A549 (cell line): ENCODE measurements around the gene ZNF441. TPM values are rescaled to one million over a fixed set of nuclear protein-coding genes. Genes with fewer than 3 reads are reported as not detected.

Experiments used
- ATAC-seq, 2 experiments: fragments of 200-7000 bp in 1 of 2; fragments of >200 bp in 1 of 2; cut with Nextera tagmentation in 1 of 2; cut with Tn5 transposase in 1 of 2; 3 replicates each; pipeline versions ENCODE4 v1.8.0 to v1.9.1; 2018 to 2020; ENCODE audit warnings: mild to moderate bottlenecking in 1 of 2, moderate library complexity in 1 of 2
- CTCF ChIA-PET: fragments of 300-600 bp; sonication (Branson Sonifier 250); formaldehyde crosslinking; extraction: SDS; loops from one replicate; lab custom pipeline; 2021; ENCODE audit warnings: antibody characterized with exemption, inconsistent platforms; lab: Yijun Ruan, JAX
- POLR2A ChIA-PET: fragments of 350-600 bp; formaldehyde crosslinking; extraction: SDS; loops from one replicate; lab custom pipeline; 2021; ENCODE audit warnings: antibody characterized with exemption, inconsistent platforms; lab: Yijun Ruan, JAX
- DNase-seq, 2 experiments: peaks; one replicate each; pipeline versions ENCODE4 v3.0.0 to v3.0.0-alpha.2; 2011 to 2016; ENCODE audit warnings: low read depth in 1 of 2, low spot score in 1 of 2
- FAIRE-seq: peaks from 2 replicates; lab custom pipeline; 2011; peaks lifted over from hg19 to GRCh38; lab: Jason Lieb, UNC
- H3K27ac ChIP-seq, 2 experiments: fragments of >200 bp; sonication (Bioruptor Twin); formaldehyde crosslinking; 3 replicates each; pipeline ENCODE4 v1.5.1; 2016 to 2017
- H3K4me1 ChIP-seq: fragments of >200 bp; sonication (Bioruptor Twin); formaldehyde crosslinking; 3 replicates; pipeline ENCODE4 v1.6.1; 2016
- H3K4me2 ChIP-seq: fragments of >200 bp; sonication (Bioruptor Twin); formaldehyde crosslinking; 3 replicates; pipeline ENCODE4 v1.6.1; 2016
- H3K4me3 ChIP-seq: fragments of >200 bp; sonication (Bioruptor Twin); formaldehyde crosslinking; 3 replicates; pipeline ENCODE4 v1.5.1; 2016
- H3K9me3 ChIP-seq: fragments of >200 bp; sonication (Bioruptor Twin); formaldehyde crosslinking; 3 replicates; pipeline ENCODE4 v1.6.1; 2016
- CBX2 ChIP-seq: fragments of 200-600 bp; sonication (generic); IDR thresholded peaks from 2 replicates; pipeline ENCODE4 v1.6.1; 2016; ENCODE audit warnings: low read depth, mild to moderate bottlenecking, borderline replicate concordance
- CHD2 ChIP-seq: fragments of 150-350 bp; IDR thresholded peaks from 2 replicates; pipeline ENCODE4 v1.6.1; 2014; ENCODE audit warnings: low read length; ENCODE audit not compliant: partially characterized antibody
- EHMT2 ChIP-seq: fragments of 200-600 bp; sonication (generic); IDR thresholded peaks from 2 replicates; pipeline ENCODE4 v1.6.1; 2016; ENCODE audit warnings: antibody characterized with exemption, low read depth, mild to moderate bottlenecking, moderate library complexity
- EP300 ChIP-seq, 2 experiments: fragments of >200 bp; sonication (Bioruptor Twin); formaldehyde crosslinking; IDR thresholded peaks; 2 replicates in 1 of 2; 3 replicates in 1 of 2; pipeline ENCODE4 v1.6.1; 2016 to 2017
- ESRRA ChIP-seq: fragments of 150-350 bp; IDR thresholded peaks from 2 replicates; pipeline ENCODE4 v1.6.1; 2014; ENCODE audit warnings: mild to moderate bottlenecking, low read length, borderline replicate concordance
- FOXS1 ChIP-seq: fragments of 250-450 bp; sonication (Bioruptor Pico); IDR thresholded peaks from 2 replicates; pipeline ENCODE4 v1.5.0; 2020; ENCODE audit warnings: mild to moderate bottlenecking, moderate library complexity
- GATA3 ChIP-seq: IDR thresholded peaks from 2 replicates; pipeline ENCODE4 v1.6.1; 2012; ENCODE audit warnings: borderline replicate concordance
- HDAC2 ChIP-seq: fragments of 200-600 bp; sonication (generic); IDR thresholded peaks from 2 replicates; pipeline ENCODE4 v1.6.1; 2016
- KDM1A ChIP-seq: fragments of 200-600 bp; sonication (generic); IDR thresholded peaks from 2 replicates; pipeline ENCODE4 v1.6.1; 2016; ENCODE audit warnings: low read depth, mild to moderate bottlenecking
- NR3C1 ChIP-seq: fragments of >200 bp; sonication (Bioruptor Twin); formaldehyde crosslinking; IDR thresholded peaks from 3 replicates; pipeline ENCODE4 v1.6.1; 2017
- RARB ChIP-seq: fragments of 250-450 bp; sonication (Bioruptor Pico); IDR thresholded peaks from 2 replicates; pipeline ENCODE4 v1.8.0; 2021; ENCODE audit warnings: mild to moderate bottlenecking, moderate library complexity
- RFX5 ChIP-seq: fragments of 450-650 bp; IDR thresholded peaks from 2 replicates; pipeline ENCODE4 v1.7.1; 2014; ENCODE audit warnings: antibody characterized with exemption, mild to moderate bottlenecking, moderate library complexity
- RNF2 ChIP-seq: fragments of 200-600 bp; sonication (generic); IDR thresholded peaks from 2 replicates; pipeline ENCODE4 v1.6.1; 2016; ENCODE audit warnings: low read depth, mild to moderate bottlenecking, antibody characterized with exemption, moderate library complexity, borderline replicate concordance
- SMC3 ChIP-seq: fragments of >200 bp; sonication (Bioruptor Twin); formaldehyde crosslinking; IDR thresholded peaks from 3 replicates; pipeline ENCODE4 v1.6.1; 2018; ENCODE audit warnings: inconsistent platforms
- TFCP2L1 ChIP-seq: fragments of 250-450 bp; sonication (Bioruptor Pico); IDR thresholded peaks from 2 replicates; pipeline ENCODE4 v1.5.0; 2021; ENCODE audit warnings: mild to moderate bottlenecking
- ZC3H11A ChIP-seq: fragments of 450-650 bp; IDR thresholded peaks from 2 replicates; pipeline ENCODE4 v1.6.1; 2014; ENCODE audit warnings: antibody characterized with exemption, mild to moderate bottlenecking
- ZFP36 ChIP-seq: fragments of 450-650 bp; IDR thresholded peaks from 2 replicates; pipeline ENCODE4 v1.6.1; 2014; ENCODE audit warnings: borderline replicate concordance; ENCODE audit not compliant: partially characterized antibody
- ZNF302 ChIP-seq: fragments of 250-450 bp; sonication (Bioruptor Pico); IDR thresholded peaks from 2 replicates; pipeline ENCODE4 v1.9.0; 2021; ENCODE audit warnings: inconsistent platforms, mild to moderate bottlenecking, moderate library complexity
- WGBS: methylation state at CpG from one replicate; pipeline ENCODE4 v1.1.6; 2017; ENCODE audit errors: missing lambda C conversion rate; 5-methylcytosine and 5-hydroxymethylcytosine counted together
- polyA minus RNA-seq: library from RNA; depleted of rRNA, polyadenylated mRNA; stranded (reverse); fragments of >200 nt; gene quantifications from 2 replicates; pipeline ENCODE4 v1.2.3, GENCODE V29; 2011; rRNA and poly(A)+ RNA removed
- polyA plus RNA-seq, 4 experiments: library from polyadenylated mRNA; depleted of rRNA in 3 of 4; stranded (reverse); fragments of >200 nt; fragmentation: RNase III in 1 of 4; extraction: RNeasy Plus Mini Kit Qiagen cat#74134 plus additional on column Dnase treatment in 1 of 4; gene quantifications; 2 replicates in 3 of 4; 3 replicates in 1 of 4; pipeline ENCODE4 v1.2.3, GENCODE V29; 2011 to 2017
- TF ChIP-seq, protein P1 (sequence below): fragments of 200-600 bp; sonication (generic); IDR thresholded peaks from 2 replicates; pipeline ENCODE4 v1.6.1; 2016; ENCODE audit warnings: antibody characterized with exemption, mild to moderate bottlenecking, moderate library complexity
- TF ChIP-seq, protein P2 (sequence below): fragments of 450-650 bp; IDR thresholded peaks from 2 replicates; pipeline ENCODE4 v1.6.1; 2014; ENCODE audit warnings: antibody characterized with exemption
- TF ChIP-seq, protein P3 (sequence below): fragments of 150-350 bp; IDR thresholded peaks from 2 replicates; pipeline ENCODE4 v1.6.1; 2014; ENCODE audit warnings: low read depth, mild to moderate bottlenecking, low read length
- TF ChIP-seq, protein P4 (sequence below): fragments of 250-450 bp; sonication (Bioruptor Pico); IDR thresholded peaks from 2 replicates; pipeline ENCODE4 v1.5.0; 2020; ENCODE audit warnings: low read depth, mild to moderate bottlenecking, moderate library complexity

The ZNF441 gene
- polyA plus RNA-seq (2011; rRNA removed) (0.01 TPM in 1 of 2 replicates, not detected in the other), polyA plus RNA-seq (2017; fragmentation: RNase III; extraction: RNeasy Plus Mini Kit Qiagen cat#74134 plus additional on column Dnase treatment) (0.01 TPM in 1 of 3 replicates, not detected in the others), polyA minus RNA-seq (not detected in 2 replicates)
- not detected in 2 replicates for polyA plus RNA-seq (2012; cell fraction: cytosol; rRNA removed)
- 0.01 TPM in 1 of 2 replicates, not detected in the other for polyA plus RNA-seq (2012; cell fraction: nucleus; rRNA removed)

DNA sequence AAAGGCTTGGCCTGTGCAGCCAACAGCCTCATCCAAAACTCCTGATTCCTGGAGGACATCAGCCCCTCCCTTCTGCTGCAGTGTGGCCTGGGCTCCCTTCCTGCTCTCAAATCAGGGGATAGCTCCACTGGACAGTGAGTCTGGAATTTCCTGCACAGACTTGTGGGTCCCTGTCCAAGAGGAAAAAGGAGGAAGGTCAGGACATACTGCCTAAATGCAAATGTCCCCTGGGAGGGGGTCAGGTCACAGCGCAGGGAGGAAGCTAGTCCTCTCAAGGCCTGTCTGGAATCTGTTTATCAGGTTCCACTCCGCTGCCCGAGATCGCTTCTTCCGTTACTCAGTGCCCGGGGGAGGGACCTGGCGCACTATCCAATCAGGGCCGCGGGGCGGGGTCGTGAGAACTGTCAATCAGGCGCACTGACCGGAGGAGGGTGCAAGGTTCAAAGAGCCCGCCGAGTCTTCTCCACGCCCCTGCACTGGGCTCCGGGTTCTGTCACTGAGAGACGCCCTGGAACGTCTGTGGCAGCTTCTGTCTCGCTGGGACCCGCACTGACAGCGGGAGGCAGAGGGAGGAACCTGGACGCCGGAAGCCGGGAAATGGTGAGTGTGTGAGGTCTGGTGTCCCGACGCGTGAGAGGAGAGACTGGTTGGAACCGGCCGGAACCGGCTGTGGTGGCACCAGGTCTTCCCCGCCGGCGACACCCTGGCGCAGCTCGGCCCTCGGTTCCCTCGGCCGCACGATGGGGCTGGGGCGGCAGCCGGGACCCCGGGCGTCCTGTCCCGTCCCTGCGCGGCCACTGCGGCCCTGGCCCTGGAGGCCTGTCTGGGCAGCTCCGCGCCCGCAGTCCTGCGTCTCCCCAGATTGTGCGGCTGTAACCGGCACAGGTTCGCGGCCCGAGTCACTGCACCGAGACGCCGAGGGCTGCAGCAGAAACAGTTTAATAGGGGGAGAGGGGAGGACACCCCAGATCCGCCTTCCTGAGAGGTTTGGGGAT, at the start of gene ZNF441:
Gene ZNF441, plus strand, starts transcription at position 404 of the 995 bp plus-strand sequence. Its CDS starts 194 bp downstream, at position 598.
- FAIRE-seq (no peak), ATAC-seq (no peak; a peak in 1 of 6 replicates)

DNA sequence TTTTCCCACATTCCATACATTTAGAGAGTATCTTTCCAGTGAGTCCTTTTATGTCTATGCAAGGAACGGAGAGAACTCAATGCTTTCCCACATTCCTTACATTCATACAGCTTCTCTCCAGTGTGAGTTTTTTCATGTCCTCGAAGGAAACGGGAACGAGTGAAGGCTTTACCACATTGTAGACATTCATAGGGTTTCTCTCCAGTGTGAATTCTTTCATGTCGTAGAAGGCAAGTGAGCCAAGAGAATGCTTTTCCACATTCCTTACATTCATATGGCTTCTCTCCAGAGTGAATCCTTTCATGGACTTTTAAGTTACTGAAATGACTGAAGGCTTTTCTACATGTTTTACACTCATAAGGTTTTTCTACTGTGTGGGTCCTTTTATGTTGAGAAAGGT, 45.1 kb upstream of the ZNF441 start:
- Histone ChIP-seq H3K4me2 (no peak overlapping the region), H3K27ac (no peak overlapping the region), H3K4me1 (no peaks in the 10 kb centered on the region), H3K9me3 (peaks cover 68% of the 10 kb centered on the region), H3K4me3 (no peak overlapping the region)
- no peak for FAIRE-seq
- no peak for DNase-seq
- ChIA-PET POLR2A (no interaction called here), CTCF (no interaction called here)
- WGBS, result 91% methylated on average over 5 of the region's 5 CpGs
- no peak for ATAC-seq
- TF ChIP-seq ZNF302 (CRISPR knock-in tag), result no peak

More for the DNA sequence above, at the start of gene ZNF441:
- 7% methylated on average over 13 of the region's 61 CpGs for WGBS
- H3K27ac ChIP-seq, result no peak within 1 kb of the TSS
- CTCF ChIA-PET, result no interaction called here
- DNase-seq, result peak in 1 of 2 experiments; percentile 1
- no peaks in the 10 kb centered on the region; the same call in 2 of the 3 replicates for H3K9me3 ChIP-seq
- H3K4me3 ChIP-seq, result no peak within 1 kb of the TSS
- no peaks in the 10 kb centered on the region for H3K4me1 ChIP-seq
- POLR2A ChIA-PET, result no interaction called here
- H3K4me2 ChIP-seq, result 0 out of 3 replicates have a peak within 1 kb of the TSS, but pooled peaks have one; percentile 12
- TF ChIP-seq, protein P1, sequence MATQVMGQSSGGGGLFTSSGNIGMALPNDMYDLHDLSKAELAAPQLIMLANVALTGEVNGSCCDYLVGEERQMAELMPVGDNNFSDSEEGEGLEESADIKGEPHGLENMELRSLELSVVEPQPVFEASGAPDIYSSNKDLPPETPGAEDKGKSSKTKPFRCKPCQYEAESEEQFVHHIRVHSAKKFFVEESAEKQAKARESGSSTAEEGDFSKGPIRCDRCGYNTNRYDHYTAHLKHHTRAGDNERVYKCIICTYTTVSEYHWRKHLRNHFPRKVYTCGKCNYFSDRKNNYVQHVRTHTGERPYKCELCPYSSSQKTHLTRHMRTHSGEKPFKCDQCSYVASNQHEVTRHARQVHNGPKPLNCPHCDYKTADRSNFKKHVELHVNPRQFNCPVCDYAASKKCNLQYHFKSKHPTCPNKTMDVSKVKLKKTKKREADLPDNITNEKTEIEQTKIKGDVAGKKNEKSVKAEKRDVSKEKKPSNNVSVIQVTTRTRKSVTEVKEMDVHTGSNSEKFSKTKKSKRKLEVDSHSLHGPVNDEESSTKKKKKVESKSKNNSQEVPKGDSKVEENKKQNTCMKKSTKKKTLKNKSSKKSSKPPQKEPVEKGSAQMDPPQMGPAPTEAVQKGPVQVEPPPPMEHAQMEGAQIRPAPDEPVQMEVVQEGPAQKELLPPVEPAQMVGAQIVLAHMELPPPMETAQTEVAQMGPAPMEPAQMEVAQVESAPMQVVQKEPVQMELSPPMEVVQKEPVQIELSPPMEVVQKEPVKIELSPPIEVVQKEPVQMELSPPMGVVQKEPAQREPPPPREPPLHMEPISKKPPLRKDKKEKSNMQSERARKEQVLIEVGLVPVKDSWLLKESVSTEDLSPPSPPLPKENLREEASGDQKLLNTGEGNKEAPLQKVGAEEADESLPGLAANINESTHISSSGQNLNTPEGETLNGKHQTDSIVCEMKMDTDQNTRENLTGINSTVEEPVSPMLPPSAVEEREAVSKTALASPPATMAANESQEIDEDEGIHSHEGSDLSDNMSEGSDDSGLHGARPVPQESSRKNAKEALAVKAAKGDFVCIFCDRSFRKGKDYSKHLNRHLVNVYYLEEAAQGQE, result no peak

DNA sequence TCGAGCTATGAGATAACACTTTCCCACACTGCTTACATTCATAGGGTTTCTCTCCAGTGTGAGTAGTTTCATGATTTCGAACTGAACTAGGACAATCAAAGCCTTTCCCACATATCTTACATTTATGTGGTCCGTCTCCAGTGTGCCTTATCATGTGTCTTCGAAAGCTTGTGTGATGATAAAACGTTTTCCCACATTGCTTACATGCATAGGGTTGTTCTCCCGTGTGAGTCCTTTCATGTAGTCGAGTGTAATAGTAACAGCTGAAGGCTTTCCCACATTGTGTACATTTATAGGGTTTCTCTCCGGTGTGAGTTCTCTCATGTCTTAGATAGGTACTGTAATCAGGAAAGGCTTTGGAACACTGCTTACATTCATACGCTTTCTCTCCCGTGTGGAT, 44.4 kb upstream of the ZNF441 start:
- FAIRE-seq, result no peak
- 84% methylated on average over 10 of the region's 10 CpGs for WGBS
- H3K4me3 ChIP-seq, result no peak overlapping the region

DNA sequence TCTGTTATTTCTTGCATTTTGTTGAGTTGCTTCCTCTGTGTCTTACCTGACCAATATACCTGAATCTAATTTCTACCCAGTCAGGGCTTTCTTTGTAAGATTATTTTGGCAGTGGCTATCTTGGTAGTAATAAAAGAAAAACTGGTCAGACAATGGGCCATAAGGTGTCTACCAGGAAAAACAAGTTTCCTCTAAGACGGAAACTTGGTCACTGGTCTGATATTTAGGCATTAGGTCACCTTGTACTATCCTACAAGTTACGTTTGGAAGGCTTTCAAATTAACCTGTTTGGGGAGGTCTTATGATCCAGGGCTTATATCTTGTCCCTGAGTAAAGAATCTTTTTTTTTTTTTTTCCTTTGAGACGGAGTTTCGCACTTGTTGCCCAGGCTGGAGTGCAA, 37.2 kb upstream of the ZNF441 start:
- no peak for FAIRE-seq
- POLR2A ChIA-PET, result no interaction called here
- Histone ChIP-seq H3K4me2 (no peak overlapping the region), H3K4me1 (no peaks in the 10 kb centered on the region), H3K9me3 (peaks cover 34% of the 10 kb centered on the region), H3K4me3 (no peak overlapping the region), H3K27ac (no peak overlapping the region)
- no peak for ATAC-seq
- WGBS, result 96% methylated on average over 3 of the region's 4 CpGs
- no peak for TF ChIP-seq RNF2
- TF ChIP-seq, protein P2, sequence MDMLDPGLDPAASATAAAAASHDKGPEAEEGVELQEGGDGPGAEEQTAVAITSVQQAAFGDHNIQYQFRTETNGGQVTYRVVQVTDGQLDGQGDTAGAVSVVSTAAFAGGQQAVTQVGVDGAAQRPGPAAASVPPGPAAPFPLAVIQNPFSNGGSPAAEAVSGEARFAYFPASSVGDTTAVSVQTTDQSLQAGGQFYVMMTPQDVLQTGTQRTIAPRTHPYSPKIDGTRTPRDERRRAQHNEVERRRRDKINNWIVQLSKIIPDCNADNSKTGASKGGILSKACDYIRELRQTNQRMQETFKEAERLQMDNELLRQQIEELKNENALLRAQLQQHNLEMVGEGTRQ, result no peak
- TF ChIP-seq ZFP36, result no peak
- TF ChIP-seq NR3C1, result no peak
- TF ChIP-seq, protein P3, sequence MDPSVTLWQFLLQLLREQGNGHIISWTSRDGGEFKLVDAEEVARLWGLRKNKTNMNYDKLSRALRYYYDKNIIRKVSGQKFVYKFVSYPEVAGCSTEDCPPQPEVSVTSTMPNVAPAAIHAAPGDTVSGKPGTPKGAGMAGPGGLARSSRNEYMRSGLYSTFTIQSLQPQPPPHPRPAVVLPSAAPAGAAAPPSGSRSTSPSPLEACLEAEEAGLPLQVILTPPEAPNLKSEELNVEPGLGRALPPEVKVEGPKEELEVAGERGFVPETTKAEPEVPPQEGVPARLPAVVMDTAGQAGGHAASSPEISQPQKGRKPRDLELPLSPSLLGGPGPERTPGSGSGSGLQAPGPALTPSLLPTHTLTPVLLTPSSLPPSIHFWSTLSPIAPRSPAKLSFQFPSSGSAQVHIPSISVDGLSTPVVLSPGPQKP, result no peak
- TF ChIP-seq RFX5, result no peak
- TF ChIP-seq RARB (CRISPR knock-in tag), result no peak
- no peak for TF ChIP-seq EHMT2
- TF ChIP-seq CHD2, result no peak
- no peak for TF ChIP-seq ESRRA
- no peak for TF ChIP-seq CBX2
- no peak for TF ChIP-seq KDM1A
- no peak for TF ChIP-seq ZC3H11A
- no peak for TF ChIP-seq HDAC2
- TF ChIP-seq FOXS1 (CRISPR knock-in tag), result no peak
- no peak for TF ChIP-seq ZNF302 (CRISPR knock-in tag)
- TF ChIP-seq, protein P4, sequence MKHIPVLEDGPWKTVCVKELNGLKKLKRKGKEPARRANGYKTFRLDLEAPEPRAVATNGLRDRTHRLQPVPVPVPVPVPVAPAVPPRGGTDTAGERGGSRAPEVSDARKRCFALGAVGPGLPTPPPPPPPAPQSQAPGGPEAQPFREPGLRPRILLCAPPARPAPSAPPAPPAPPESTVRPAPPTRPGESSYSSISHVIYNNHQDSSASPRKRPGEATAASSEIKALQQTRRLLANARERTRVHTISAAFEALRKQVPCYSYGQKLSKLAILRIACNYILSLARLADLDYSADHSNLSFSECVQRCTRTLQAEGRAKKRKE, result no peak
- no peak for TF ChIP-seq SMC3
- no peak for TF ChIP-seq TFCP2L1 (CRISPR knock-in tag)
- CTCF ChIA-PET, result no interaction called here
- DNase-seq, result no peak

More for the DNA sequence above, 44.4 kb upstream of the ZNF441 start:
- peaks cover 72% of the 10 kb centered on the region for H3K9me3 ChIP-seq
- H3K27ac ChIP-seq, result no peak overlapping the region
- no peaks in the 10 kb centered on the region for H3K4me1 ChIP-seq
- POLR2A ChIA-PET, result no interaction called here
- CTCF ChIA-PET, result no interaction called here
- H3K4me2 ChIP-seq, result no peak overlapping the region
- no peak for ATAC-seq
- DNase-seq, result peak in 1 of 2 experiments; percentile 24
- no peak for TF ChIP-seq EP300 (IDR thresholded peaks at IDR 0.05)
- peak; percentile 34; the same call in 1 of the 2 replicates for TF ChIP-seq GATA3
- no peak for TF ChIP-seq TFCP2L1 (CRISPR knock-in tag)
- TF ChIP-seq, all 56 proteins: peak for 1
